LNCAP (cell line): ENCODE results near the gene LBH.

Experiments
- TF ChIP-seq, protein P1 (sequence below): fragments of 450-650 bp; IDR thresholded peaks from 2 replicates; pipeline ENCODE4 v1.5.1; 2017; ENCODE audit warnings: mild to moderate bottlenecking

Gene LBH

DNA sequence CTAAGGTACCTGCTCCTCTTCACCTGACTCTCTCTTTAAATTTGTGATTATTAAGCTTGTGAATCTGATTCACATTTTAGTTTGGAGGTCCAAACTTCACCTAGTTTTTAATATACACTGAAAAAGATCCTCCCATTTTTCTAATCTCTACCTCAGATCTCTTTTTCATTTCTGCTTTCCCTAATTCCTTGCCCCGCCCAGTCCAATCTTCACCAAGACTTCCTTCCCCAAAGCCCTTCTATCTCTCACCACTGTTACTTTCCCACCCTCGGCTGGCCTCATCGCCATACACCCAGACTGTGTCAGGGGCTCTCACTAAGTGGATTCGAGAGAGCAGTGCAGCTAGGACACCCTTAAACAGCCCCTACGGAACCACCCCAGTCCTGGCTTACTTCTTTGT, 40.0 kb downstream of the LBH start:
- TF ChIP-seq, protein P1, sequence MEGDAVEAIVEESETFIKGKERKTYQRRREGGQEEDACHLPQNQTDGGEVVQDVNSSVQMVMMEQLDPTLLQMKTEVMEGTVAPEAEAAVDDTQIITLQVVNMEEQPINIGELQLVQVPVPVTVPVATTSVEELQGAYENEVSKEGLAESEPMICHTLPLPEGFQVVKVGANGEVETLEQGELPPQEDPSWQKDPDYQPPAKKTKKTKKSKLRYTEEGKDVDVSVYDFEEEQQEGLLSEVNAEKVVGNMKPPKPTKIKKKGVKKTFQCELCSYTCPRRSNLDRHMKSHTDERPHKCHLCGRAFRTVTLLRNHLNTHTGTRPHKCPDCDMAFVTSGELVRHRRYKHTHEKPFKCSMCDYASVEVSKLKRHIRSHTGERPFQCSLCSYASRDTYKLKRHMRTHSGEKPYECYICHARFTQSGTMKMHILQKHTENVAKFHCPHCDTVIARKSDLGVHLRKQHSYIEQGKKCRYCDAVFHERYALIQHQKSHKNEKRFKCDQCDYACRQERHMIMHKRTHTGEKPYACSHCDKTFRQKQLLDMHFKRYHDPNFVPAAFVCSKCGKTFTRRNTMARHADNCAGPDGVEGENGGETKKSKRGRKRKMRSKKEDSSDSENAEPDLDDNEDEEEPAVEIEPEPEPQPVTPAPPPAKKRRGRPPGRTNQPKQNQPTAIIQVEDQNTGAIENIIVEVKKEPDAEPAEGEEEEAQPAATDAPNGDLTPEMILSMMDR: no peak

DNA sequence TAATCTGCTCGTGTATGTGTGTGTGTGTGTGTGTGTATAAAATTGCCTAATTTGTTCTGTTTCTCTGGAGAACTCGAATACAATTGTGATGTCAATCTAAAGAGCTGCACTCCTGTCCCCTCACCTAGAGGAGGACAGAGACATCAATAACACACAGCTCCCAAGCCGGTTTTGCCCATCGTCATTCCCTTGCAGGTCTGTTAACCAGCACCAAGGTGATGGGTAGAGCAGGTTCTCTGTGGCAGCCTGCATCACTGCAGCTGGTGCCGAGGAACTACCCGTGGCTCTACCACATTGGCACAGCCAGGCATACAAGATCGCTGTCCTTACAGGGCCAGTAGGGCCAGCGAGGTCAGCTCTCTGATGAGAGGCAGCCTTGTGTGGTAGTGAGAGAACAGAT, 41.0 kb downstream of the LBH start:
- TF ChIP-seq, protein P1: no peak

DNA sequence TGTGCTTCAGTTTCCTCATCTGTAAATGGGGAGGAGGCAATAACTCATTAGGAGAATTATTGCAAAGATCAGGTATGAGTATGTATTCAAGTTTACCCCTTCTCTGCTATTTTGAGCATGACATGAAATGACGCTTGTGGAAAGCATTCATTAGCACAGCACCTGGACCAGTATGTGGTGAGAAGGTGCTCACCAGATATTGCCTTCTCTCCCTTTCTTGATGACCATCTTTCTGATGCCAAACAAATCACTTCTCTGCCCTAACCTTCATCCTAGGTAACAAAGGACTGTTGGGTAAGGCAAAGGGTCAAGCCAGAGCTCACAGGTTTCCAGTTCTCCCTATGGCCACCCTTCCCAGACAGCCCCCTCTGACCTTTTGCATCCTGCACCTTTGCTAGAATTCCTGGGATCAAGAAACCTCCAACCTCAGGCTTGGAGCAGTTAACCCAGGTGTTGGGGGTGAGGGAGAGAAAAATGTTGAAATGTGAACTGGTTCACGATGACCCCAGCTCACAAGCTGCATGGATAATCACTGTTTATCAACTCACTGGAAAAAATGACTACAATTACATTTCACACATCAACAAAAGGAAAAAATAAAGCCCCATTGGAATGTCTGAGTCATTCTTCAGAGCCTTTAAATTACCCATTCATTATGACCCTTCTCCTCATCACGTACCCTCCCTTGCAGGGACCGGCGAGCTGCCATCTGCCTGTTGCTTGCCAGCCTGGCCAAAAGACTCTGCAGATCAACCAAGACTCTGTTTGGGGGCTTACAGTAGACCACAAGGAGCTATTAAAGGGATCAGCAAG, 41.6 kb downstream of the LBH start:
- TF ChIP-seq, protein P1: no peak

DNA sequence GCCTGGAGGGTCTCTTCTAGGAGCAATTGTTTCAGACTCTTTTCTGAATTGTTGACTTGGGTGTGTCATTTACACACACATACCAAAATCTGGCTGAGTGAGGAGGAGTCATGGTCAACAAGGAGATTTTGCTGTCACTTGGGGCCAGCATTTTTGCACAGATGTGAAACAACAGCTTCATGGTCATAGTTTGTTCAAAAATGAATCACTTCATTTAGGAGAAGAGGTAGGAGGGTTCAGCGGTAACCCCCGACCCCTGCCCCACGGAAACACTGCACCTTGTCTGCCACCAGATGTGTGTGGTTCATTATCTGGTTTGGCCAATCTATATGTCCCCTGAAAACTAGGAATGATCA, 42.2 kb downstream of the LBH start:
- TF ChIP-seq, protein P1: no peak

DNA sequence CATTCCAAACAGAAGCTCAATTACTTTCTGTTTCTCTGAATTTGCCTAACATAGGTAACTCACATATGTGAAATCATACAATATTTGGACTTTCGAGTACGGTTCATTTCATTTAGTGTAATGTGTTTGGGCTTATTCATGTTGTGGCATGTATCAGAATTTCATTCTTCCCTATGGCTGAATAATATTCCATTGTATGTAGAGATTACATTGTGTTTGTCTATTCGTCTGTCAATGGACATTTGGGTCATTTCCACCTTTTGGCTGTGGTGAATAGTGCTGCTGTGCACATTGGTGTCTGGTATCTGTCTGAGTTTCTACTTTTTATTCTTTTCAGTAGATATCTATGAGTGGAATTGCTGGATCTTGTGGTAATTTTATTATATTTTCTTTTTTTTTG, 43.9 kb downstream of the LBH start:
- TF ChIP-seq, protein P1: no peak

DNA sequence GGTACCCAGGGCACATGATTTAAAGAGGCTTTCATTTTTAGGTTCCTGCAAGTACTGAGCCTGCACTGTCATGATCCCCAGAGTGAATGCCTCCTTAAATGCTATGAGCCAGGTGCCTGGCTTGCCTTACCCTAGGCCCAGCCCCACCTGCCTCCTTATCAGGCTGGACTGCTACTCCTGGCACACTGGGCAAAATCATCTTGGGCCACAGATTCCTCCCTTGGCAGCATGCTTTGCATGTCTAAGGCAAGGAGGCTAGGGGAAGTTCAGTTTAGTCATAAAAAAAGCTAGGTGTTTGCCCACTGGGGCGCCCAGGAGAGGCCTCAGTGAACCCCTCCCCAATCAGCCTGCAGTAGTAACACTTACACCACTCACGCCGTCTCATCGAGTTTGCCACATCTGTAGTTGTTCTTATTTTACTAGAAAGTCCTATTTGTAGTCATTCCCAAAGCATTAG, 45.1 kb downstream of the LBH start:
- TF ChIP-seq, protein P1: no peak

DNA sequence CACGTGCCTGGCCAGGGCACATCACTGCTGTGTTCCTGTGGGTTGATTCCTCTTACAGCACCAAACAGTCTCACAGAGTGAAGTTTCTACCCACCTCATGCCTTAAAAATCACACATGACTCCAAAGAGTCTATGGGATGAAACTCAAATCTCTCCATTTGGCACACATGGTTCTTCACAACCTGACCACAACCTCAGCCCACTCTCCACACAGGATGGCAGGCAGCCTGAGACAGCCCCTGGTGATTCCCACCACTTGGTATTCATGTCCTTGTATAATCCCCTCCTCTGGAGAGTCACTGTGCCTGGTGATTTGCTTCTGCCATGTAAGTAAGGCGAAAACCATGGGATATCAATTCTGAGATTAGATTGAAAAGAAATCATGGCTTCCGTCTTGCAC, 46.2 kb downstream of the LBH start:
- TF ChIP-seq, protein P1: no peak
